ENCODE results near the gene CLPTM1. TPM values are rescaled to one million over a fixed set of nuclear protein-coding genes. Genes with fewer than 3 reads are reported as not detected.

Gene CLPTM1
- total RNA-seq, 4 donors from 2014 or later: 95.7 to 156 (median 125) TPM

GRCh38 chr19:45010306-45010705 is 55.1 kb downstream of the CLPTM1 start:
- peaks cover 0 to 33% (median 0%) of the 10 kb centered on the region in 3 donors for H3K36me3 ChIP-seq
- TF ChIP-seq POLR2A (IDR thresholded peaks at IDR 0.05): no peak
- TF ChIP-seq, protein P1, sequence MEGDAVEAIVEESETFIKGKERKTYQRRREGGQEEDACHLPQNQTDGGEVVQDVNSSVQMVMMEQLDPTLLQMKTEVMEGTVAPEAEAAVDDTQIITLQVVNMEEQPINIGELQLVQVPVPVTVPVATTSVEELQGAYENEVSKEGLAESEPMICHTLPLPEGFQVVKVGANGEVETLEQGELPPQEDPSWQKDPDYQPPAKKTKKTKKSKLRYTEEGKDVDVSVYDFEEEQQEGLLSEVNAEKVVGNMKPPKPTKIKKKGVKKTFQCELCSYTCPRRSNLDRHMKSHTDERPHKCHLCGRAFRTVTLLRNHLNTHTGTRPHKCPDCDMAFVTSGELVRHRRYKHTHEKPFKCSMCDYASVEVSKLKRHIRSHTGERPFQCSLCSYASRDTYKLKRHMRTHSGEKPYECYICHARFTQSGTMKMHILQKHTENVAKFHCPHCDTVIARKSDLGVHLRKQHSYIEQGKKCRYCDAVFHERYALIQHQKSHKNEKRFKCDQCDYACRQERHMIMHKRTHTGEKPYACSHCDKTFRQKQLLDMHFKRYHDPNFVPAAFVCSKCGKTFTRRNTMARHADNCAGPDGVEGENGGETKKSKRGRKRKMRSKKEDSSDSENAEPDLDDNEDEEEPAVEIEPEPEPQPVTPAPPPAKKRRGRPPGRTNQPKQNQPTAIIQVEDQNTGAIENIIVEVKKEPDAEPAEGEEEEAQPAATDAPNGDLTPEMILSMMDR (IDR thresholded peaks at IDR 0.05): no peak
- H3K9me3 ChIP-seq: no peaks in the 10 kb centered on the region
- no peak for DNase-seq
- no peak overlapping the region for H3K27ac ChIP-seq
- no peaks in the 10 kb centered on the region for H3K27me3 ChIP-seq
- H3K4me1 ChIP-seq: peaks cover 0 to 11% (median 4%) of the 10 kb centered on the region in 4 donors
- H3K4me3 ChIP-seq: no peak overlapping the region

- no peak overlapping the region for H3K27ac ChIP-seq
- peaks cover 0 to 7% (median 3%) of the 10 kb centered on the region in 4 donors for H3K4me1 ChIP-seq
- H3K36me3 ChIP-seq: peaks cover 0 to 33% (median 0%) of the 10 kb centered on the region in 3 donors
- no peaks in the 10 kb centered on the region for H3K9me3 ChIP-seq
- no peak for DNase-seq
- H3K4me3 ChIP-seq: no peak overlapping the region
- no peak for TF ChIP-seq POLR2A (IDR thresholded peaks at IDR 0.05)
- TF ChIP-seq, protein P1 (IDR thresholded peaks at IDR 0.05): no peak
- H3K27me3 ChIP-seq: no peaks in the 10 kb centered on the region
Observed at GRCh38 chr19:45011959-45012358, 56.8 kb downstream of the CLPTM1 start.

- H3K4me3 ChIP-seq: no peak overlapping the region
- peaks cover 0 to 47% (median 0%) of the 10 kb centered on the region in 3 donors for H3K36me3 ChIP-seq
- H3K9me3 ChIP-seq: no peaks in the 10 kb centered on the region
- peak overlapping the region in 3 of 4 donors; percentile 6 to 61 (median 38) for H3K27ac ChIP-seq
- no peak for TF ChIP-seq POLR2A (IDR thresholded peaks at IDR 0.05)
- TF ChIP-seq, protein P1 (IDR thresholded peaks at IDR 0.05): peak; percentile 56 to 80 (median 58)
- no peaks in the 10 kb centered on the region for H3K27me3 ChIP-seq
- no peaks in the 10 kb centered on the region for H3K4me1 ChIP-seq
- DNase-seq: peak in 2 of 3 donors; percentile 84
Observed at GRCh38 chr19:45016388-45017314, 61.5 kb downstream of the CLPTM1 start.

- TF ChIP-seq, protein P1 (IDR thresholded peaks at IDR 0.05): no peak
- TF ChIP-seq POLR2A (IDR thresholded peaks at IDR 0.05): no peak
- peaks cover 0 to 23% (median 0%) of the 10 kb centered on the region in 3 donors for H3K36me3 ChIP-seq
Observed at GRCh38 chr19:45019187-45019586, 64.0 kb downstream of the CLPTM1 start.

DNA sequence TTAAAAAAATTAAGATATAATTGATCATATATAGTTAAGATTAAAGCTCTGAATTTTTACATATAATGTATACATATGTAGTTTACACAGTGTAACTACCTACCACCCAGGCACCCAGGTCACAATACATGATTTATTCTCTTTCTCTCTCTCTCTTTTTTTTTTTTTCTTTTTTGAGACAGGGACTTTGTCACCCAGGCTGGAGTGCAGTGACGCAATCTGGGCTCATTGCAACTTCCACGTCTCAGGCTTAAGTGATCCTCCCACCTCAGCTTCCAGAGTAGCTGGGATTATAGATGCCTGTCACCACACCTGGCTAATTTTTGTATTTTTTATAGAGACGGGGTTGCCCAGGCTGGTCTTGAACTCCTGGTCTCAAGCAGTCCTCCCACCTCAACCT is 64.9 kb downstream of the CLPTM1 start:
- H3K9me3 ChIP-seq: no peaks in the 10 kb centered on the region
- H3K27ac ChIP-seq: no peak overlapping the region
- no peak for TF ChIP-seq POLR2A (IDR thresholded peaks at IDR 0.05)
- TF ChIP-seq, protein P1 (IDR thresholded peaks at IDR 0.05): no peak
- H3K4me1 ChIP-seq: no peaks in the 10 kb centered on the region
- peaks cover 0 to 18% (median 0%) of the 10 kb centered on the region in 3 donors for H3K36me3 ChIP-seq
- no peak for DNase-seq
- H3K4me3 ChIP-seq: no peak overlapping the region
- H3K27me3 ChIP-seq: no peaks in the 10 kb centered on the region

More at GRCh38 chr19:45019187-45019586, 64.0 kb downstream of the CLPTM1 start:
- no peak for DNase-seq
- H3K27ac ChIP-seq: no peak overlapping the region
- H3K4me1 ChIP-seq: no peaks in the 10 kb centered on the region
- H3K9me3 ChIP-seq: no peaks in the 10 kb centered on the region
- H3K27me3 ChIP-seq: no peaks in the 10 kb centered on the region
- no peak overlapping the region for H3K4me3 ChIP-seq

Measured in Peyer's patch (tissue), 4 donors.